Inflammatory macrophage treated with lipopolysaccharide for 1 hour (primary cell): Measurements from ENCODE around the gene DCLK2.

Source experiments
- DNase-seq, 2 donors: peaks; one replicate each; pipeline ENCODE4 v3.0.0-alpha.2; 2020 to 2022

Gene DCLK2

GRCh38 chr4:150244600-150244999, 166.4 kb downstream of the DCLK2 start:
- DNase-seq = no peak

- DNase-seq = no peak
These were observed 168.9 kb downstream of the DCLK2 start for GRCh38 chr4:150247184-150247583.

GRCh38 chr4:150248181-150248580, 169.9 kb downstream of the DCLK2 start:
- DNase-seq = no peak

- no peak for DNase-seq
These were observed 172.2 kb downstream of the DCLK2 start for GRCh38 chr4:150250293-150250997.

GRCh38 chr4:150250998-150251651, 172.9 kb downstream of the DCLK2 start:
- DNase-seq = no peak

- DNase-seq = no peak
These were observed 173.5 kb downstream of the DCLK2 start for GRCh38 chr4:150251752-150252190.

GRCh38 chr4:150252306-150252705, 174.1 kb downstream of the DCLK2 start:
- DNase-seq = no peak

- no peak for DNase-seq
These were observed 174.5 kb downstream of the DCLK2 start for GRCh38 chr4:150252741-150253140.

- no peak for DNase-seq
These were observed 175.2 kb downstream of the DCLK2 start for GRCh38 chr4:150253416-150253815.

GRCh38 chr4:150253965-150254630, 175.9 kb downstream of the DCLK2 start:
- DNase-seq = no peak

GRCh38 chr4:150255610-150256224, 177.5 kb downstream of the DCLK2 start:
- no peak for DNase-seq

GRCh38 chr4:150256225-150256620, 178.0 kb downstream of the DCLK2 start:
- DNase-seq = no peak

GRCh38 chr4:150256841-150257730, 178.8 kb downstream of the DCLK2 start:
- peak in 1 of 2 donors; percentile 5 for DNase-seq

- DNase-seq = no peak
These were observed 180.3 kb downstream of the DCLK2 start for GRCh38 chr4:150258569-150258968.

- DNase-seq = no peak
These were observed 181.8 kb downstream of the DCLK2 start for GRCh38 chr4:150259861-150260567.

- no peak for DNase-seq
These were observed 183.3 kb downstream of the DCLK2 start for GRCh38 chr4:150261571-150261970.

- no peak for DNase-seq
These were observed 184.4 kb downstream of the DCLK2 start for GRCh38 chr4:150262611-150263010.

GRCh38 chr4:150264595-150265161, 186.4 kb downstream of the DCLK2 start:
- no peak for DNase-seq

GRCh38 chr4:150265806-150266205, 187.6 kb downstream of the DCLK2 start:
- no peak for DNase-seq

GRCh38 chr4:150268444-150268843, 190.2 kb downstream of the DCLK2 start:
- DNase-seq = no peak

GRCh38 chr4:150278206-150278605, 200.0 kb downstream of the DCLK2 start:
- no peak for DNase-seq
